Peyer's patch (tissue), 4 donors: Measurements from ENCODE around the gene C1orf87. TPM values are rescaled to one million over a fixed set of nuclear protein-coding genes. Genes with fewer than 3 reads are reported as not detected.

Experiments
- DNase-seq, 3 donors: peaks; one replicate each; pipeline ENCODE4 v3.0.0-alpha.2; 2017 to 2019
- H3K27ac ChIP-seq, 4 donors: fragments of 200-600 bp; sonication (generic); one replicate each; pipeline ENCODE4 v1.5.1; 2016 to 2019
- H3K27me3 ChIP-seq, 2 donors: fragments of 200-600 bp; sonication (generic); one replicate each; pipeline ENCODE4 v1.5.1; 2019
- H3K36me3 ChIP-seq, 3 donors: fragments of 200-600 bp; sonication (generic); one replicate each; pipeline ENCODE4 v1.5.1; 2016 to 2019
- H3K4me1 ChIP-seq, 4 donors: fragments of 200-600 bp; sonication (generic); one replicate each; pipeline ENCODE4 v1.5.1; 2016 to 2019
- H3K4me3 ChIP-seq, 4 donors: fragments of 200-600 bp; sonication (generic); 1 replicate in 3 of 4; 2 replicates in 1 of 4; pipeline ENCODE4 v1.5.1; 2016 to 2019; ENCODE audit warnings: mild to moderate bottlenecking in 1 of 4
- H3K9me3 ChIP-seq, 4 donors: fragments of 200-600 bp; sonication (generic); one replicate each; pipeline ENCODE4 v1.5.1; 2016 to 2019; ENCODE audit warnings: mild to moderate bottlenecking in 1 of 4
- CTCF ChIP-seq, 6 experiments: fragments of 450-650 bp in 4 of 6; fragments of 200-600 bp in 2 of 6; sonication (generic) in 1 of 6; IDR thresholded peaks; one replicate each; pipeline ENCODE4 v1.5.1; 2017 to 2019; ENCODE audit warnings: antibody characterized with exemption in 6 of 6, mild to moderate bottlenecking in 3 of 6, moderate library complexity in 1 of 6
- POLR2A ChIP-seq, 2 donors: fragments of 450-650 bp; IDR thresholded peaks; one replicate each; pipeline ENCODE4 v1.5.1; 2017; ENCODE audit warnings: antibody characterized with exemption in 2 of 2, mild to moderate bottlenecking in 2 of 2, moderate library complexity in 2 of 2
- total RNA-seq, 4 donors: library from RNA; depleted of rRNA; stranded (reverse); fragments of >200 nt; gene quantifications; one replicate each; pipeline ENCODE4 v1.1.0, GENCODE V29; 2016

C1orf87 gene
- total RNA-seq, 4 donors from 2014 or later: not detected

- Histone ChIP-seq H3K27ac (no peak overlapping the region), H3K4me3 (no peak overlapping the region)
- DNase-seq: no peak
Measured at GRCh38 chr1:60033066-60033465, 40.5 kb downstream of the C1orf87 start.

GRCh38 chr1:60031146-60031545, 42.4 kb downstream of the C1orf87 start:
- no peak for DNase-seq
- Histone ChIP-seq H3K36me3 (no peaks in the 10 kb centered on the region), H3K27ac (no peak overlapping the region), H3K4me1 (no peaks in the 10 kb centered on the region), H3K4me3 (no peak overlapping the region), H3K9me3 (no peaks in the 10 kb centered on the region), H3K27me3 (no peaks in the 10 kb centered on the region)
- TF ChIP-seq POLR2A (IDR thresholded peaks at IDR 0.05) (no peak), CTCF (IDR thresholded peaks at IDR 0.05) (no peak)

More at GRCh38 chr1:60033066-60033465, 40.5 kb downstream of the C1orf87 start:
- Histone ChIP-seq H3K27me3 (no peaks in the 10 kb centered on the region), H3K36me3 (no peaks in the 10 kb centered on the region), H3K9me3 (no peaks in the 10 kb centered on the region), H3K4me1 (no peaks in the 10 kb centered on the region)
- no peak for TF ChIP-seq CTCF (IDR thresholded peaks at IDR 0.05)
- TF ChIP-seq POLR2A (IDR thresholded peaks at IDR 0.05): no peak

GRCh38 chr1:60025552-60025951, 48.0 kb downstream of the C1orf87 start:
- DNase-seq: no peak
- H3K36me3 ChIP-seq: no peaks in the 10 kb centered on the region
- no peaks in the 10 kb centered on the region for H3K4me1 ChIP-seq
- no peak for TF ChIP-seq CTCF (IDR thresholded peaks at IDR 0.05)
- no peak for TF ChIP-seq POLR2A (IDR thresholded peaks at IDR 0.05)
- H3K9me3 ChIP-seq: no peaks in the 10 kb centered on the region
- no peak overlapping the region for H3K27ac ChIP-seq
- H3K4me3 ChIP-seq: no peak overlapping the region
- H3K27me3 ChIP-seq: no peaks in the 10 kb centered on the region

GRCh38 chr1:60017508-60018205, 55.9 kb downstream of the C1orf87 start:
- no peaks in the 10 kb centered on the region for H3K9me3 ChIP-seq
- no peak overlapping the region for H3K4me3 ChIP-seq
- no peaks in the 10 kb centered on the region for H3K36me3 ChIP-seq
- no peaks in the 10 kb centered on the region for H3K4me1 ChIP-seq
- H3K27ac ChIP-seq: no peak overlapping the region
- H3K27me3 ChIP-seq: no peaks in the 10 kb centered on the region
- no peak for DNase-seq
- no peak for TF ChIP-seq CTCF (IDR thresholded peaks at IDR 0.05)
- no peak for TF ChIP-seq POLR2A (IDR thresholded peaks at IDR 0.05)

GRCh38 chr1:60010690-60011089, 62.9 kb downstream of the C1orf87 start:
- no peak for DNase-seq

More at GRCh38 chr1:60010690-60011089, 62.9 kb downstream of the C1orf87 start:
- H3K27me3 ChIP-seq: no peaks in the 10 kb centered on the region
- TF ChIP-seq CTCF (IDR thresholded peaks at IDR 0.05) (no peak), POLR2A (IDR thresholded peaks at IDR 0.05) (no peak)
- H3K36me3 ChIP-seq: no peaks in the 10 kb centered on the region
- no peaks in the 10 kb centered on the region for H3K9me3 ChIP-seq
- H3K4me3 ChIP-seq: no peak overlapping the region
- no peaks in the 10 kb centered on the region for H3K4me1 ChIP-seq
- no peak overlapping the region for H3K27ac ChIP-seq
